B cell (primary cell): Measurements from ENCODE around the gene NCL. TPM values are rescaled to one million over a fixed set of nuclear protein-coding genes. Genes with fewer than 3 reads are reported as not detected.
"Not testable (repeated sequence)": the region's sequence is repeated elsewhere in the genome, so short reads cannot be mapped to it uniquely, and the experiment has no call there.

Experiments used
- ATAC-seq: fragments of 200-7000 bp; cut with Tn5 transposase; one replicate; pipeline ENCODE4 v1.10.0; 2021; ENCODE audit warnings: low read depth, mild to moderate bottlenecking, moderate number of reproducible peaks, moderate library complexity
- CTCF ChIA-PET: fragments of 350-600 bp; sonication (Branson Sonifier 250); formaldehyde crosslinking; loops from one replicate; lab custom pipeline; 2021; ENCODE audit warnings: antibody characterized with exemption, inconsistent platforms; lab: Charles Lee
- POLR2A ChIA-PET: fragments of 350-600 bp; sonication (Branson Sonifier 250); formaldehyde crosslinking; loops from one replicate; lab custom pipeline; 2021; ENCODE audit warnings: antibody characterized with exemption; lab: Charles Lee
- DNase-seq: peaks from one replicate; pipeline ENCODE4 v3.0.0; 2013
- H2AFZ ChIP-seq: 2 replicates; pipeline ENCODE4 v1.6.1; 2012; ENCODE audit warnings: mild to moderate bottlenecking, low read depth, low read length; ENCODE audit not compliant: insufficient read depth, poor library complexity, severe bottlenecking
- H3K27ac ChIP-seq, 2 donors: 1 replicate in 1 of 2; 2 replicates in 1 of 2; pipeline ENCODE4 v1.5.1; 2012 to 2013; ENCODE audit warnings: low read length in 2 of 2, mild to moderate bottlenecking in 2 of 2, moderate library complexity in 1 of 2
- H3K27me3 ChIP-seq, 4 experiments: fragments of 200-600 bp in 1 of 4; sonication (generic) in 1 of 4; replicated peaks in 1 of 4; 1 replicate in 2 of 4; 2 replicates in 2 of 4; pipeline versions ENCODE4 v1.6.1 to v1.7.0; 2013 to 2016; ENCODE audit warnings: low read length in 3 of 4, mild to moderate bottlenecking in 2 of 4, mixed read lengths in 1 of 4, moderate library complexity in 1 of 4; ENCODE audit not compliant: insufficient read depth in 4 of 4, control insufficient read depth in 3 of 4; ENCODE audit errors: control extremely low read depth in 1 of 4
- H3K36me3 ChIP-seq, 2 experiments: replicated peaks in 1 of 2; 1 replicate in 1 of 2; 2 replicates in 1 of 2; pipeline versions ENCODE4 v1.6.1 to v1.7.1; 2013; ENCODE audit warnings: low read length in 1 of 2; ENCODE audit not compliant: insufficient read depth in 2 of 2, control insufficient read depth in 1 of 2; ENCODE audit errors: control extremely low read depth in 1 of 2, extremely low read depth in 1 of 2
- H3K4me1 ChIP-seq, 2 donors: fragments of 200-600 bp in 1 of 2; sonication (generic) in 1 of 2; 1 replicate in 1 of 2; 2 replicates in 1 of 2; pipeline versions ENCODE4 v1.5.1 to v1.6.1; 2013 to 2017; ENCODE audit warnings: low read length in 2 of 2; ENCODE audit not compliant: control insufficient read depth in 2 of 2, insufficient read depth in 2 of 2
- H3K4me2 ChIP-seq: replicated peaks from 2 replicates; pipeline ENCODE3; 2012; ENCODE audit warnings: mild to moderate bottlenecking, low read depth, low read length; ENCODE audit not compliant: poor library complexity, severe bottlenecking
- H3K4me3 ChIP-seq, 5 experiments: fragments of 200-600 bp in 1 of 5; sonication (generic) in 1 of 5; 1 replicate in 3 of 5; 2 replicates in 2 of 5; pipeline versions ENCODE4 v1.5.1 to v1.7.0; 2011 to 2016; ENCODE audit warnings: low read length in 4 of 5, mild to moderate bottlenecking in 4 of 5, low read depth in 2 of 5, control low read depth in 1 of 5, moderate library complexity in 1 of 5; ENCODE audit not compliant: insufficient read depth in 1 of 5; ENCODE audit errors: control extremely low read depth in 1 of 5, extremely low read depth in 1 of 5
- H3K79me2 ChIP-seq: fragments of 200-600 bp; sonication (generic); one replicate; pipeline ENCODE4 v1.6.0; 2016; ENCODE audit warnings: low read length; ENCODE audit not compliant: control insufficient read depth, insufficient read depth
- H3K9ac ChIP-seq: fragments of 200-600 bp; sonication (generic); 2 replicates; pipeline ENCODE4 v1.6.1; 2017; ENCODE audit warnings: mild to moderate bottlenecking, low read length, moderate library complexity
- H3K9me3 ChIP-seq, 3 donors: one replicate each; pipeline versions ENCODE4 v1.6.1 to v1.7.1; 2013; ENCODE audit warnings: low read length in 2 of 3; ENCODE audit not compliant: control insufficient read depth in 2 of 3, insufficient read depth in 1 of 3; ENCODE audit errors: control extremely low read depth in 1 of 3
- H4K20me1 ChIP-seq: 2 replicates; pipeline ENCODE4 v1.6.0; 2012; ENCODE audit warnings: mild to moderate bottlenecking, low read length; ENCODE audit not compliant: insufficient read depth, control insufficient read depth, poor library complexity, severe bottlenecking
- H3K27ac Mint-ChIP-seq: one replicate; pipeline ENCODE4 v1.8.0; 2021; ENCODE audit warnings: mixed read lengths
- H3K27me3 Mint-ChIP-seq: one replicate; pipeline ENCODE4 v1.8.0; 2021; ENCODE audit warnings: mixed read lengths
- H3K4me1 Mint-ChIP-seq: one replicate; pipeline ENCODE4 v1.8.0; 2021; ENCODE audit warnings: mixed read lengths
- H3K4me3 Mint-ChIP-seq: one replicate; pipeline ENCODE4 v1.8.0; 2021; ENCODE audit warnings: mixed read lengths
- H3K9me3 Mint-ChIP-seq: one replicate; pipeline ENCODE4 v1.8.0; 2022; ENCODE audit warnings: mixed read lengths; ENCODE audit not compliant: insufficient read depth
- CTCF ChIP-seq: fragments of 200-600 bp; IDR thresholded peaks from one replicate; pipeline ENCODE4 v1.8.0; 2022; ENCODE audit warnings: antibody characterized with exemption, mild to moderate bottlenecking
- EZH2 ChIP-seq: IDR thresholded peaks from 2 replicates; pipeline ENCODE4 v1.6.1; 2012; ENCODE audit warnings: borderline replicate concordance, low read depth, mild to moderate bottlenecking, moderate library complexity, low read length; ENCODE audit not compliant: insufficient read depth, poor library complexity, severe bottlenecking
- WGBS: methylation state at CpG from one replicate; pipeline ENCODE4 v1.1.5; 2013; ENCODE audit warnings: missing lambda C conversion rate; ENCODE audit not compliant: insufficient coverage; 5-methylcytosine and 5-hydroxymethylcytosine counted together
- intact Hi-C: fragments of 100-400 bp; cut with micrococcal nuclease; formaldehyde crosslinking; loops from one replicate; pipeline ENCODE4 v1.10.0; 2022
- polyA plus RNA-seq: library from polyadenylated mRNA; depleted of rRNA; stranded (reverse); fragments of >200 nt; gene quantifications from 2 replicates; pipeline ENCODE4 v1.2.3, GENCODE V29; 2012
- total RNA-seq, 2 donors: library from RNA; stranded (reverse); fragments of 120-200 nt in 1 of 2; gene quantifications; 1 replicate in 1 of 2; 2 replicates in 1 of 2; pipeline versions ENCODE4 v1.2.3 to v1.2.4, GENCODE V29; 2013 to 2022

NCL gene
- total and polyA plus RNA-seq, 2 donors (not counting 1 experiment from before 2014, with no cell fraction given), result 25.8 to 439 TPM

- H3K27me3 Mint-ChIP-seq, H3K4me3 ChIP-seq, DNase-seq, H3K27me3 ChIP-seq, H3K4me2 ChIP-seq, ATAC-seq, H3K9ac ChIP-seq, H2AFZ ChIP-seq, POLR2A ChIA-PET, H3K27ac ChIP-seq, H3K9me3 ChIP-seq, H3K9me3 Mint-ChIP-seq, H3K27ac Mint-ChIP-seq, H3K4me3 Mint-ChIP-seq: not testable (repeated sequence)
- CTCF ChIA-PET, result interaction anchor here (1.5 kb wide), 1 partner anchor 9 kb away, joined by 4 read pairs; no protein-coding TSS in a partner anchor
- H3K4me1 ChIP-seq, result peaks cover 29 to 33% of the 10 kb centered on the region in 2 donors
- peaks cover 46% of the 10 kb centered on the region for H3K79me2 ChIP-seq
- peaks cover 54% of the 10 kb centered on the region for H3K4me1 Mint-ChIP-seq
- H3K36me3 ChIP-seq, result peaks cover 12 to 70% of the 10 kb centered on the region in 2 experiments
- peaks cover 63% of the 10 kb centered on the region for H4K20me1 ChIP-seq
- intact Hi-C loops, result loop anchor here (5.0 kb wide), 2 partner anchors 69 to 404 kb away; partner anchors contain the start of gene PSMD1
- WGBS, result 96% methylated on average over 4 of the region's 10 CpGs
These were observed 3.4 kb downstream of the NCL start for GRCh38 chr2:231460841-231461240.

- Histone ChIP-seq H3K36me3 (peaks cover 12 to 76% of the 10 kb centered on the region in 2 experiments), H3K27ac (no peak overlapping the region), H3K4me2 (no peak overlapping the region), H3K9ac (no peak overlapping the region), H3K9me3 (no peaks in the 10 kb centered on the region), H3K4me1 (peaks cover 25 to 29% of the 10 kb centered on the region in 2 donors), H2AFZ (no peak overlapping the region), H4K20me1 (peaks cover 63% of the 10 kb centered on the region), H3K79me2 (peaks cover 46% of the 10 kb centered on the region), H3K27me3 (no peaks in the 10 kb centered on the region), H3K4me3 (no peak overlapping the region)
- peaks cover 52% of the 10 kb centered on the region for H3K4me1 Mint-ChIP-seq
- ATAC-seq (no peak), DNase-seq (peak; percentile 22)
- ChIA-PET POLR2A (no interaction called here), CTCF (interaction anchor here (1.5 kb wide), 1 partner anchor 8 kb away, joined by 4 read pairs; no protein-coding TSS in a partner anchor)
- no peak overlapping the region for H3K4me3 Mint-ChIP-seq
- 95% methylated on average over 8 of the region's 13 CpGs for WGBS
- no peak overlapping the region for H3K27ac Mint-ChIP-seq
- TF ChIP-seq EZH2 (no peak), CTCF (no peak)
- no peaks in the 10 kb centered on the region for H3K27me3 Mint-ChIP-seq
- H3K9me3 Mint-ChIP-seq, result no peaks in the 10 kb centered on the region
- intact Hi-C loops, result loop anchor here (5.0 kb wide), 2 partner anchors 68 to 403 kb away; partner anchors contain the start of gene PSMD1
These were observed 4.0 kb downstream of the NCL start for GRCh38 chr2:231460073-231460835.
